Ishikawa (cell line): ENCODE results near the gene ZEB2.

Experiments used
- CEBPB ChIP-seq: IDR thresholded peaks from 2 replicates; pipeline ENCODE4 v1.6.1; 2012
- CREB1 ChIP-seq: IDR thresholded peaks from 2 replicates; pipeline ENCODE4 v1.6.1; 2012; ENCODE audit warnings: low read depth
- EGR1 ChIP-seq: IDR thresholded peaks from 2 replicates; pipeline ENCODE4 v1.6.1; 2012
- EP300 ChIP-seq: IDR thresholded peaks from 2 replicates; pipeline ENCODE4 v1.6.1; 2012; ENCODE audit warnings: borderline replicate concordance
- MAX ChIP-seq: IDR thresholded peaks from 2 replicates; pipeline ENCODE4 v1.6.1; 2012
- RAD21 ChIP-seq: IDR thresholded peaks from 2 replicates; pipeline ENCODE4 v1.6.1; 2012; ENCODE audit warnings: low read depth
- REST ChIP-seq: IDR thresholded peaks from 2 replicates; pipeline ENCODE4 v1.6.1; 2012; ENCODE audit warnings: low read depth, mild to moderate bottlenecking
- TAF1 ChIP-seq: IDR thresholded peaks from 2 replicates; pipeline ENCODE4 v1.6.1; 2012; ENCODE audit warnings: low read depth, mild to moderate bottlenecking
- TCF12 ChIP-seq: IDR thresholded peaks from 2 replicates; pipeline ENCODE4 v1.6.1; 2012; ENCODE audit warnings: low read depth
- TEAD4 ChIP-seq: IDR thresholded peaks from 2 replicates; pipeline ENCODE4 v1.6.1; 2012
- USF1 ChIP-seq: IDR thresholded peaks from 2 replicates; pipeline ENCODE4 v1.6.1; 2012
- YY1 ChIP-seq: IDR thresholded peaks from 2 replicates; pipeline ENCODE4 v1.6.1; 2012; ENCODE audit warnings: low read depth

- no peak for TF ChIP-seq MAX
- no peak for TF ChIP-seq CEBPB
- TF ChIP-seq EP300, result no peak
- TF ChIP-seq YY1, result no peak
- TF ChIP-seq TEAD4, result no peak
- TF ChIP-seq TAF1, result no peak
- TF ChIP-seq USF1, result no peak
- TF ChIP-seq REST, result no peak
- no peak for TF ChIP-seq EGR1
- TF ChIP-seq CREB1, result no peak
- no peak for TF ChIP-seq RAD21
- TF ChIP-seq TCF12, result no peak
Observed at GRCh38 chr2:144489315-144489916, 30.5 kb downstream of the ZEB2 start.
